ENCODE results near the gene ROPN1.
A peak's percentile ranks its signal among the peaks of the same experiment; 100 is the strongest.
"Not testable (repeated sequence)": the region's sequence is repeated elsewhere in the genome, so short reads cannot be mapped to it uniquely, and the experiment has no call there.

ROPN1 gene

DNA sequence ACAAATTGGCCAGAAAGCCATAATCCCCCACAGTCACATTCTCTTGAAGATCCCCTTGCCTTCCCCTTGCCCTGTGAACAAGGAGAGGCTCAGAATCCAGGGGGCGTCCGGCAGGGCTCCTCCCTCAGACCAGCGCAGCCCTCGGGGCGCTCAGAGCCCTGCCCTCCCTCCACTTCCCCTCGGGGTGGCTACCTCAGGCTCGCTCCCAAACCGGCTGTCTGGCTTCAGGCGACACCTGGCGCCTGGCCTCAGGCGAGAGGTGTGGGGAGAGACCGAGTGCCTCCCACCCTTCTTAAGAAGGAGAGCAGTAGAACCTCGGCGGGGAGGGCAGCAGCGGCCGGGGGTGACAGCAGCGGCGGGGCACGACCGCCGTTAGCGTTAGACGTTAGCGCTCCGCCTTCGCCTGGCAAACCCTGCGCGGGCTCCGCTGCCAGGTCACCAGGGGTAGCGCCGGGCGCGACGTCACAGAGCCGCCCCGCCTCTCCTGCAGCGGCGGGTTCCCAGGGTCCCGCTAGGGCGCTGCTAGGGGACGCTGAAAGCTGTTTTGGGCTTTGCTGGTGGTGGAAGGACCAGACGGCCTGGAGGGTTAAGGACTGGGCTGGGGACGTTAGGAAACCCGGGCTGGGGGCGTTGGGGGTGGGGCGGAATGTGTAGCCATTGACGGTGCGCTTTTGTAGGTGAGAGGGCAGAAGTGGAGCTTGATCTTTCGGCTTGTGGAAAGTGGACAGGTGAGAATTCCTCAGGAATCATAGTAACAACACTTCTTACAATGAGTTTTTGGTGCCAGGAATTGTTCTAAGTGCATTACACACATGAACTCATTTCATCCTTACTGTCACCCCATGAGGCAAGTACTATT, at the start of gene ROPN1:
Gene ROPN1 (minus strand): TSS at position 395 of the 859 bp plus-strand sequence. CDS start 11,643 bp downstream, outside the sequence.
- not testable (repeated sequence) for DNase-seq

DNA sequence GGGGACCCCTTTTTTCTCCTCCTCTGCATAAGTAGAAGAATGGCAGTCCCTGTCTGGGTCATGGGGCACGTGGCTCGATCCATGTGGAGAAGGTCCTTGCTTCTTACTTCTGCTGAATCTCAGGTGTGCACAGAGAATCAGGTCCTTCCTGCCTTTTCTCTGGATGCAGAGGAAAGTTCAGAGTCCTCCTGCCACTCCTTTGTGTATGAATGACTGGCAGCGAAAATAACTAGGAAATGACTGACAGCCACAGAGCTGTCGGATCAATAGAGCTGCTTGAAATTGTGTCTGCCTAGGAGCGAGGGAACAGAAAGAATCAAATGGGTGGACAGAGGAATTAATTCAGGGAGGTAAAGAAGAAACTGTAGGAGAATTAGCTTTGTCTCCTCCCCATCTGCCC, 49.6 kb upstream of the ROPN1 start:
- DNase-seq, result no peak

DNA sequence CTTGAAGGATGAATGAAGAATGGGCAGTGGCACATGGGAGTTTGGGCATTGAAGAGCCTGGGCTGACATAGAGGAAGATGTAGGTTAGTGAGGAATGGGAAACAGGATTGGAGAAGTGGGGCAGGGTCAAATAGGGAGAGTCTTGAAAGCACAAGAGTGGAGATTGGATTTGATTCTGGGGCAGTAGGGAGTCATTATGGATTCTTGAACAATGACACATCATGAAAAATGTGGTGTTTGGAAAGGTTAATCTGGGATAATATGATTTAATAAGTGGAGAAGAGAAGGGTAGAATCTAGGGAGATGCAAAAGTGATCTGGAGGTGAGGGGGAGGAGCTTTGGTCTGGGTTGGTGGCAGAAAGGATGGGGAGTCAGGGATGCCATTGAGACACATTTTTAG, 45.4 kb upstream of the ROPN1 start:
- DNase-seq, result no peak

DNA sequence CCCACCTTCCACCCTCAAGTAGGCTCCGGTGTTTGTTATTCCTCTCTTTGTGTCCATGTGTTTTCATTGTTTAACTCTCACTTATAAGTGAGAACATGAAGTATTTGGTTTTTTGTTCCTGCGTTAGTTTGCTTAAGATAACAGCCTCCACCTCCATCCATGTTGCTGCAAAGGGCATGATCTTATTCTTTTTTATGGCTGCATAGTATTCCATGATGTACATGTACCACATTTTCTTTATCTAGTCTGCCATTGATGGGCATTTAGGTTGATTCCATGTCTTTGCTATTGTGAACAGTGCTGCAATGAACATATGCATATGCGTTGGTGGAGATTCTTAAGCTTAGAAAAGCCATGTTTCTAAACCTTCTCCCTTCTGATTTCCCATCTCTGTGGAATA, 44.3 kb upstream of the ROPN1 start:
- not testable (repeated sequence) for DNase-seq

DNA sequence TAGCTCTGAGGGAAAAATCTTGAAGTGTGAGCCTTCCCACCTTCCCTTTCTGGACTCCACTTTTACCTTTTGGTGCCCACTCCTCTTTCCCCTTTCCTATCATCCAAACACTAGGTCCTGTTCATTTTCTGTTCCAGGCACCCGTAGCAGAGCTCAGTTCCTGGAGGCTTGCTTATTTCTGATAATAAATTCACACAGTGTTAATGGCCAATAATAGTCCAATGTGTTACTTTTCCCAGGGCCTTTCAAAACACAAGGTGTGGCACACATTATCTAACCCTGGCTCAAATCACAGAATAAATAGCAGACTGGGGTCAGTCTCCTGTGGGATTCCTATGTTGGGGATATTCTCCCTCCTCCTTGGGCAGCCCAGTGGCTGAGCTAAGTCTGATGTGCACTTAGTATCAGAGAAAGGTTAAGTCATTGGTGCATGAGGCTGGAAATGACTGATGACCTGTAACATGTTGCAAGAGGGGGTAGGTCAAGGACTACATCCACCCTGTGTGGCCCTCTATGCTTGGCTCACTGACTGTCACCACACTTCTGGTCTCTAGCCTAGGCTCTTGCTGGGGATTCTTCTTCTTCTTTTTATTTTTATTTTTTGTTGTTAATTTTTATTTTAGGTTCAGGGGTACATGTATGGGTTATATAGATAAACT, 43.7 kb upstream of the ROPN1 start:
- no peak for DNase-seq

DNA sequence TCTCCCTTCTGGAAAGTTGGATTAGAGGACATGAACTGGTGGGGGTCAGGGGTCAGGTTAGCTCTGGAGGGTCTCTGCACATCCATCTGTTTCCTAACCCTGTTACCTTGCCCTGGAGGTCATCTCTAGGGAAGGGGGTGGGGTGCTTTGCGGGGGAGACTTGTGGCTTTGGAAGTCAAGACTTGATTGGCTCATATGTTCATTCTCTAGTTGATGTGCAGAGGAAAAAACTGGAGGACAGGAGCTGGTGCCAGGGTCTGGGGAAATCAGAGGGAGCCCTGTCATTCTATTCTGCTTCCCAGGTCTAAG, 42.9 kb upstream of the ROPN1 start:
- DNase-seq, result no peak

DNA sequence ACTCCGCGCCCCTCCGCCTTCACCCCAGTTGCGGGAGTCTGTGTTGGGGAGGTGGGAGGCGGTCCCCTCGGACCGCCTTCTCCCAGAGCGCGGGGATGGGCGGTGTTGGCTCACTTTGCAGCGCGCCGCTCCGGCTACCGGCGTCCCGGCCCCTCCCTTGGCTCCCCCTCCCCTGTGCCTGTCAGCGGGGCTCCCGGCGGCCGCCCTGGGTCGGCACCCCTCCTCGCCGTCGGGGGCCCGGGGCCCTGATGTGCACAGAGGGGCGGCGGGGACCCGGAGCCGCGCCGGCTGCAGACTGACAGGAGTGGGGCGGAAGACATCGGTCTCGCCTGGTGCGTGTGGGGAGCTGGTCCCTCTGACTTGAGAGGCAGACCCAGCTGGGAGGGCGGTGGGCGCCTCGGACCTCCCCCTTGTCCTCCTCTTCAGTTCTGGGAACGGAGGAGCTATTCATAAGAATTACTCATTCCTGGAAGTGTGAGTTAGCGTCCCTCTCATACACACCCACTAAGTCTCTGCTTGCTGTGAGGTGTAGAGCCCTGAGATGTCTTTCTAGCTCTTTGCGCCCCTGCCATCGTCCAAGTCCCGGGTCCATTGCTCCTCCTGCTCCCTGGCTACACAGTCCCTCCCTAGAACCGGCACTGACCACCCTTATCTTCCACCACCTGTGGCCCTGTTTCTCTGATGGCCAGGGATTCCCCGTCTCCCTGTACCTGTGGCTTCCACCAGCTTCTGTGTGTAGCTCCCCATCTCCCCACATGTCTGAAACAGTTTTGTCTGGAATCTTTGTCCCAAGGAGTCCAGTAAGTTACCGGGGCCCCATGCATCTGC, 42.3 kb upstream of the ROPN1 start:
- no peak for DNase-seq

DNA sequence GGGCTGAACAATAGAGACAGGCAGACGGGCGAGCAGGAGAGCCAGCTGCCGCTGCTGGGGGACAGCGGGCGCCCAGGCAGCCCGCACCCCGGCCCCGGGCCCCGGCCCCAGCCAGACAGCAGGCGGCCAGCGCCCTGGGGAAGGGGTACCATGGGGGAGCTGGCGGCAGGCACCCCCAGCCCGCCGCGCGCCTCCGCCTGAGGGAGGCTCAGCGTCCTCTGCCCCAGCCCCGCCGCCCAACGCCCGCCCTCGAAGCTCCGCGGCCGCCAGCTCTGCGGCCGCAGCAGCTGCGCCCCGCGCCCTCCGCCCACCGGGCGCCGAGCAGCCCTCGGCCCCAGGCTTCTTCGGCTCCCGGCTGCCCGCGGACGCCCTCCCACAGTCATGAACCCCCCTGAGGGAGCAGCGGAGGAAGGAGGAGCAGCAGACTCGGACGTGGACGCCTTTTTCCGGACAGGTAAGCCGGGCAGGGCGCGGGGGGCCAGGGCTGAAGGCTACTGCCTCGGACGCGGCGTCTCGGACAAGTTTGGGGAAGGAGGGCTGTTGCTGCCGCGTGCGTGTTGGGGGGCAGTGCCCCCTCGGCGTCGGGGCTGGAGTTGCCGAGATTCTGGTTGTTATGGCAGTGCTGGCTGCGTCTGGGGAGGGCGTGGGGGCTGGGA, 41.6 kb upstream of the ROPN1 start, which contains the start of gene KALRN:
Gene KALRN (plus strand): TSS at position 10 of the 656 bp plus-strand sequence.
- no peak for DNase-seq

DNA sequence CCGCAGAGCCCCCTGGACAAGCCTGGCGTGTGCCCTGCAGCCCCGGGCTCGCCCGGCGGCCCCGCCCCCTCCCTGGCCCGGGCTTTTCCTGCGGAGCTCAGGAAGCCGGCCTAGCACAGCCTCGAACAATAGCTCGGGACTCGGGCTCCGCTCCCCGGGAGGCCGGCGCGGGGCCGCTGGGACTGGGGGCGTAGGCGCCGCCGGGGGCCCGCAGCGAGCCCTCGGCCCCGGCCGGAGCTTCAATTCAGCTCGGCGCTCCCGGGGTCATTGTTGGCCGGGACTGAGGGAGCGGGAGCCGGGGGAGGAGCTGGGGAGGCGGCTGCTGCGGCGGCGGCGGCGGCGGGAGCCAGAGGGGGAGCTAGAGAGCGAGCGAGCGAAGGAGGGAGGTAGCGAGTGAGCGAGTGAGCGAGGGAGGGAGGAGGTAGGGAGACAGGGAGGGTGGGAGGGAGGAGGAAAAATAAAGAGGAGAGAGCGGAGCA, 41.0 kb upstream of the ROPN1 start:
- peak; percentile 87 for DNase-seq

DNA sequence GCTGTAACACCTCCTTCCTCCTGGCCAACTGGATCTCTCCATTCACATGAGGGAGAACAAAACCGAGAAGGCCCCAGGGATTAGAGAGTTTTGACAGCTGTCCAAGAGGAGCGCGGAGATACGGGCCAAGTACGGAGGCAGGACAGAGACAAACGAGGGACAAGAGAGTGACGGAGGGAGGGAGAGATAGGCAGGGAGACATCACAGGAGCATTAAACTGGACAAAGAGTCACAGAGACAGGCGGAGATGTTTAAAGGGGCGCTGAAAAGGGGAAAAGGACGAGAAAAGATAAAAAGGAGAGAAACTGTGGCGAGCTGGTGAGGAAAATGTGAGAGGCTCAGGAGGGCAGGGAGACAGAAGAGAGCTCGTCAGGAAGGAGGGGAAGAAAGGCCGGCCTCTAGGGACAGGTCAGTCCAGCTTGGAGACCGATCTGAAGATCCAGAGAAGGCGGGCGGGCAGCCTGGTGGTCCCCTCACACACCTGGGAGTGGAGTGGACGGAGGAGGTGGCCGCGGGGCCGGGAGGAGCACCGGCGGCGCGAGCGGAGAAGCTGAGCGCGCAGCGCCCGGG, 40.5 kb upstream of the ROPN1 start:
- DNase-seq, result peak; percentile 71

DNA sequence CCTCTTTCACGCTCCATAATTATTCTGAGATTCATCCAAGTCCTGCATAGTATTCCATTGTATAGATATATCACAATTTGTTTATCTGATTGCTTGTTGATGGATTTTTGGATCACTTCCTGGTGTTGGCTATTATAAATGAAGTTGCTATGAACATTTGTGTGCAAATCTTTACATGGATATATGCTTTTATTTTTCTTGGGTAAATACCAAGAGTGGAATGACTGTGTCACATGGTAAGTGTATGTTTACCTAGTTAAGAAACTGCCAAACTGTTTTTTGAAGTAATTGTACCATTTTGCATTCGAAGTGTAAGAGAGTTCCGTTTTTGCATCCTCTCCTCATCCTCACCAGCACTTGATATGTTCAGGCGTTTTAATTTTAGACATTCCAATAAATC, 34.6 kb upstream of the ROPN1 start:
- no peak for DNase-seq

DNA sequence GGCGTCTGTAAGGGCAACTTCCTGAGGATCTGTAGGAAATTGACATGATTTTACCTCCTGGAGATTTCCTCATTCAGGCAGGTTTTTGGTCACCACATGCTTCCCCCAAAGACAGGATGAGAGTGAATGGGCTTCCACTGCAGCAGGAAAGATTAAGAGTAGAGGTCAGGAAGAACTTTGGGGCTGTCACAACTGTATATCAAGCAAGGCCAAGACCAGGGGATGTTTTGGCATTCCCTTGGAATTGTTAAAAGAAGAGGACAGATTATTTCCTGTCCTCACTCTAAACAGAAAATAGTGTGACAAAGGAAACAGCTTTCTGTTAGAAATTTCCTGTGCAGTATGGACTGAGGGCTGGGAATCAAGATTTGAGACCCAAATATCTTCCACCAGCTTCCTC, 31.6 kb upstream of the ROPN1 start:
- DNase-seq, result not testable (repeated sequence)

DNA sequence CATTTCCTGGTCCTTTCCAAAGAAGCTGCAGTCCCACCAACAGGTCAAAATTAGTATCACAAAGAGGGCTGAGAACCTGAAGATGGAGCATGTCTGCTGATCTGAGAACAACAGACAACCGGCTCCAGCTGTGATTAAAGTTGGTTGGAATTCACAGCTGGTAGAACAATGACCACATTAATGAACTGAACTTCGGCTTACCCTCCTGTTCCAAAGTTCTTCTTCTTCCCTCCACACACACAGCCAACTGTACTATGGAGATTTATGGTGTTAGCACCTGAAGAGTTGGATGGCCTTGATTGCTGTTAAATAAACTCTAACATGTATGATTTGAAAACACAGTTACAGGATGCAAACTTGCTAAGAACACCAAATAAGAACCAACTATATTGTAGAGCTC, 27.4 kb upstream of the ROPN1 start:
- no peak for DNase-seq

DNA sequence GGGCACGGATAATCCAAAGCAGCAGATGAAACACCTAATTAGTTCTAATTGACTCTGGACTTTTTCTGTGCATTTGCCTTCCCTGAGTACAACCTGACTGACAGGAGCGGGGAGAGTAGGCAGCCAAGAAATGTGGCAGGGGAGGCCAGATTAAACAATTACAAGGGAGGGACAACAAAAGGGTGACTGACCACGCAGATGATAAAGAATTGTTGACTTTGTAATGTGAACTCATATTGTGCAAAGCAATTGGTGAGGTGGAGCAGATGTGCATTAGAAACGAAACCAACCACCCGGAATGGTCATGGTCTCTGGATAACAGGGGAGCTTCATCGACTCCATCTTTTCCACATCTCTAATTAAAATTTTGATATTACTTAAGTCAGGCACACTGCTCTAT, 25.6 kb upstream of the ROPN1 start:
- DNase-seq, result peak; percentile 37

DNA sequence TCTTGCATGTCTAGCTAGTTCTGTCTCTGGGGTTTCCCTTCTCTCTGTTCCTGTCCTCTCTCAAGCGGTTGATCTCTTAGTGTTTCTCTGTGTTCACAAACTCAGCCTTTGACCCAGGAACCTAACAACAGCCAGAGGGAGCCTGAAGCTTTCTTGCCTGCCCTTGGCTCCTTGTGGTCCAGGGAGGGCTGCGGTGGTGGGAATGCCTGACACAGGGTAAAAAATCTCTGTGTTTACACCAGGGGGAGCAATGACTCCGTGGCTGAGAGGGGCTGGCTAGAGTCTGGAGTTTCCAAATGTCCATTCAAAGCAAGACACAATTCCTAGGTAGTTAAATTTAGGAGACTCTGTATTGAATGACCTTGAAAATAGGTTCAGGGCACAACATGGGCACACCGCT, 24.6 kb upstream of the ROPN1 start:
- peak; percentile 4 for DNase-seq

DNA sequence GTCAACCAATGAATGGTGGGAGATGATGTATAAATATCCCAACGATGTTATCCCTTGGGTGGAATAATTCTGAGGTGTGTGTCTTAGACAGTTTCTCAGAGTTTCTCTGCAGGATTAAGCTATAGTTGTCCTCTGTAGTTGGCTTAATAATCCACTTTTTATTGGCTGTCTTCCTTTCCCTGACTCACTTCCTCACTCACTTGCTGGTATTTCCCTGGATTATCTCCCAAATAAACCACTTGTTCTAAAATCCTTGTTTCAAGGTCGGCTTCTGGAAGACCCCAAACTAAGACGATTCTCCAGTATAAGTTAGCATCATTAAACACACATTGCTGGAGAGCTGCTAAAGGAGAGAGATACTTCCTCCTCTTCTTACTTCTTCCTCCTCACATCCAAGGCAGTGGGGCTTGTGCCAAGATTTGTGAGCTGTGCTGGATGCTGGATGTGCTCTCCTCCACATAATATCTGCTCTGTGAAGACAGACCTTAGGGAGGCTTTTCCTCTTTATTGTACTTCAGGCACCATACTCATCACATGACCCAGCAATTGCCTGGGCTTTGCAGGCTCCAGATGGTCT, 22.5 kb upstream of the ROPN1 start:
- DNase-seq, result no peak

DNA sequence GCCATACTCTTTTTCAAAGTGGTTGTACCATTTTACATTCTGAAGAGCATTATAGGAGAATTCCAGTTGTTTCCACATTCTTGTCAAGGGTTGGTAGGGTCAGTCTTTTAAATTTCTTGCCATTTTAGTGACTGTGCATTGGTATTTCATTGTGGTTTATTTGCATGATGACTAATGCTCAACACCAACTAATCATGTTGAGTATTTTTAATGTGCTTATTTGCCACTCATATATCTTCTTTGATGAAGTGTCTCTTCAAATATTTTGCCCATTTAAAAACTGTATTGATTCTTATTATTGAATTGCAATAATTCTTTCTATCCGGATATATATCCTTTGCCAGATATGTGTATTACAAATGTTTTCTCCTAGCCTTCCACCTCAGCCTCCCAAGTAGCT, 16.4 kb upstream of the ROPN1 start:
- DNase-seq, result not testable (repeated sequence)

DNA sequence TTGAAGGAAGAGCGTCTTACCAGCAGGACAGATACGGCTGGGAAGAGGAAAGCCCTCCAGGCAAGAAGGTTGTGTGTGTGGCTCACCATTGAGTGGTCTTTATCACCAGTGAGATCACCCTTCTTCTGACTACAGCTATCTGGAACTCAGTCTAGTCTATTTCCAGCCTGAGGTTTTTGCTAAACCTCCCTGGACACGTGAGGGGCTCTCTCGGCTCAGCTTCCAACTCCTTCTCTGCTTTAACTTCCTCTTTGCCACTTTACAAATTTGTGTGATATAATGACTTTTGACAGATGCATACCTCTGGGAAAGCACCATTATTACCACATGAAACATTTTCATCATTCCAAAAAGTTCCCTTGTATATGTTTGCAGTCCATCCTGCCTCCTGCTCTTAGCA, 15.3 kb upstream of the ROPN1 start:
- DNase-seq, result no peak

DNA sequence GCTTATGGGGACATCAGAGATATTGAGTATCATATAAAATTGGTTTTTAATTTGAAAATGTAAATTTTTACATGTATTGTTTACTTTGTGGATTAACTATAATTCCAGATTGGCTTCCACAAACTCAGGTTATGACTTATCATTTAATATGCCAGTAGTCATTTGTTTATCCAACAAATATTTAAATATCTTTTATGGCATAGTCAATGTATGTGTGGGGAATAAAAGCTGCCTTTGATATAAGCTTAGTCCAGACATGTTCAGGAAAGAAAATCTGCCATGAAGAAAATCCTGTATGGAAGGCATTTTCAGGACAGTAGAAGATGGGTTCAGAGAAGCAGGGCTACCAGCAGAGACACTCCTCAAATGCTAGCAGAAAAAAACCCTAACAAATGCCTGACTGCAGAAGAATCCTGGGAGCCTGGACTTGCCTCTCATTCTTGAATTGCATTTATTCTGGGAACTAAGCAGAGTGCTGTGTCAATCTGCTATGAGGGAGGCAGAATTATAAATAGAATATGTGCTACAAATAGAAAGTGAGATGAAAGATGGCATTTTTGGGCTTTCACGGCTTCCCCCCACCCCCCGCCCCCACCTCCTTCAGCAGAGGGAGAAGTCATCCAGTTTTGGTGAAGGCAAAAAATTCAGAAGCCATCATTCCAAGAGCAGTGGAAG, 10.6 kb upstream of the ROPN1 start:
- DNase-seq, result not testable (repeated sequence)

DNA sequence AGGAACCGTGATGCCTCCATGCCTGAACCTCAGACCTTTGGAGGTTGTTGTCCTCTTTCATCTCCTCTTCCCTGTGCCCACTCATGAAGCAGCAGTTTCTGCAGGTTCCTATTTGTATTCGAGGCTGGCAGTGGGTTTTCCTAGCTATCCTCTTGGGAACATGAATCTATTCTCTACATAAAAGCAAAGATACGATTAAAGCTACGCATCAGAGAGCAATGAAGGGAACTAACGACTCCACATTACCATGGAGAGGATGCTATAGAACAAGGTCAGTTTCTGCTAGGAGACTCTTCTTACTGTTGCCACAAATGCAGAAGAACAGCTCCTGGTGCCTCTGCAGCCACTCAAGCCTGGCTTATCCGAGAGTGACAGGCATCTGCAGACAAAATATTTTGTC, 9.4 kb upstream of the ROPN1 start:
- DNase-seq, result not testable (repeated sequence)

DNA sequence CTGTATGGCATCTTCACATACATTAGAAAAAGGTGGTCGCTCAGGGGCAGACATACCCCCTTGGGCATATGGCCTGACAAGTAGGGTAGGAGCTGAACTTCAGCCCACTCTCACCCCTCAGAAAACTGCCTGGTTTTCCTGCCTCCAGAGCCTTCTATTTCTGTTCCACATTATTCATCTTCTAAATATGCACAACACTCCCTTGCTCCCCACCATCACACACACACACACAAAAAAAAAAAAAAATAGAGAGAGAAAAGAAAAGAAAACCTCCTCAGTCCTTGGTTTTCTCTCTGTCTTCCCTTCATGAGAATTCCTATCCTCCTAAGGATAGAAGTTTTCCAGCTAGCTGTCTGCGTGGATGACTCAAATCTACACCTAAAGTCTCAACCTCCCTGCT, 5.6 kb upstream of the ROPN1 start:
- DNase-seq, result no peak

DNA sequence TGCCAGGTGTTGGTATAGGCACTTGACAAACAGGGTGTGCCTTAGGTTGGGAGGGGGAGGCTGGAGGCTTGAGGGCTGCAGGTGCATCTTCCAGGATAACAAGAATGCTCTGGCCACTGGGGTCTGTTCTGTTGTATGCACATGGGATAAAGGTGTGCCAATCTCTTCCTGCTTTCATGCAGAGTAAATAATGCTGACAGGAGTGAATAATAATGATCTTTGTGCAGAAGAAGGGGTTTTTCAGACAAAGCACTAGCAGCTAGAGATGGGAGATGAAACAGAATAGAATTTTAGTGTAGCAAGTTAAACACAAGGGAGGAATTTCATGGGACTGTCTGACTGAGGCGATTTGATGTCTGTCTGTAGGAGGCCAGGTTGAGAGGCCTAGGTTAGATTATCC, 1.9 kb upstream of the ROPN1 start:
- DNase-seq, result peak; percentile 68
